Measurements from ENCODE around the gene ASIC1.

GRCh38 chr12:50055831-50056638, 1.4 kb upstream of the ASIC1 start:
- TF ChIP-seq FOXM1 (IDR thresholded peaks at IDR 0.05; ENCODE audit: borderline replicate concordance): no peak
- TF ChIP-seq ARNT (IDR thresholded peaks at IDR 0.05): no peak
- peak; percentile 66; the same call in 1 of the 2 replicates for TF ChIP-seq PKNOX1 (IDR thresholded peaks at IDR 0.05)
- TF ChIP-seq ELF4 (IDR thresholded peaks at IDR 0.05): no peak
- TF ChIP-seq BHLHE40 (IDR thresholded peaks at IDR 0.05; ENCODE audit: borderline replicate concordance): no peak
- TF ChIP-seq CTBP1 (IDR thresholded peaks at IDR 0.05; ENCODE audit: borderline replicate concordance): no peak
- TF ChIP-seq SP1 (IDR thresholded peaks at IDR 0.05): no peak
- TF ChIP-seq FOXA1 (IDR thresholded peaks at IDR 0.05): no peak
- TF ChIP-seq L3MBTL2 (conservative IDR thresholded peaks at IDR 0.05): peak; percentile 68
- no peak for TF ChIP-seq TARDBP (IDR thresholded peaks at IDR 0.05)
- no peak for TF ChIP-seq FOXK2 (IDR thresholded peaks at IDR 0.05)
